Neural progenitor cell (in vitro differentiated cells): Measurements from ENCODE around the gene NAT14. TPM values are rescaled to one million over a fixed set of nuclear protein-coding genes. Genes with fewer than 3 reads are reported as not detected.

Source experiments
- DNase-seq: peaks from one replicate; pipeline ENCODE4 v3.0.0-alpha.2; 2016; ENCODE audit warnings: low spot score
- H2AFZ ChIP-seq: fragments of 200-600 bp; sonication (generic); replicated peaks from 2 replicates; pipeline ENCODE4 v1.6.1; 2016; ENCODE audit warnings: antibody characterized with exemption
- H3F3A ChIP-seq: fragments of 200-600 bp; sonication (generic); 2 replicates; pipeline ENCODE4 v1.6.1; 2016; ENCODE audit warnings: antibody characterized with exemption, low read depth
- H3K27ac ChIP-seq: fragments of 200-600 bp; sonication (generic); 2 replicates; pipeline ENCODE4 v1.5.1; 2016; ENCODE audit warnings: mild to moderate bottlenecking
- H3K27me3 ChIP-seq: fragments of 200-600 bp; sonication (generic); 2 replicates; pipeline ENCODE4 v1.6.1; 2016; ENCODE audit warnings: mild to moderate bottlenecking, moderate library complexity
- H3K36me3 ChIP-seq: fragments of 200-600 bp; sonication (generic); 2 replicates; pipeline ENCODE4 v1.5.1; 2016
- H3K4me1 ChIP-seq: fragments of 200-600 bp; sonication (generic); 2 replicates; pipeline ENCODE4 v1.6.1; 2016; ENCODE audit warnings: mixed run types
- H3K4me2 ChIP-seq: fragments of 200-600 bp; sonication (generic); 2 replicates; pipeline ENCODE4 v1.6.1; 2016
- H3K4me3 ChIP-seq: fragments of 200-600 bp; sonication (generic); 2 replicates; pipeline ENCODE4 v1.5.1; 2016
- H3K79me2 ChIP-seq: fragments of 200-600 bp; sonication (generic); 2 replicates; pipeline ENCODE4 v1.6.1; 2016; ENCODE audit warnings: low read depth
- H3K9ac ChIP-seq: fragments of 200-600 bp; sonication (generic); 2 replicates; pipeline ENCODE4 v1.6.1; 2016
- H3K9me3 ChIP-seq: fragments of 200-600 bp; sonication (generic); 2 replicates; pipeline ENCODE4 v1.5.1; 2016; ENCODE audit warnings: low read depth
- H4K20me1 ChIP-seq: fragments of 200-600 bp; sonication (generic); 2 replicates; pipeline ENCODE4 v1.6.1; 2016; ENCODE audit warnings: low read depth
- H3K27ac Mint-ChIP-seq: 3 replicates; pipeline ENCODE4 v1.8.0; 2021; ENCODE audit warnings: mixed read lengths
- H3K27me3 Mint-ChIP-seq: 2 replicates; pipeline ENCODE4 v1.8.0; 2022; ENCODE audit warnings: low read depth, mild to moderate bottlenecking, inconsistent platforms, moderate library complexity, mixed read lengths; ENCODE audit not compliant: insufficient read depth
- H3K36me3 Mint-ChIP-seq: 3 replicates; pipeline ENCODE4 v1.8.0; 2021; ENCODE audit warnings: mixed read lengths
- H3K4me1 Mint-ChIP-seq: 3 replicates; pipeline ENCODE4 v1.8.0; 2021; ENCODE audit warnings: mixed read lengths
- H3K4me3 Mint-ChIP-seq: 3 replicates; pipeline ENCODE4 v1.8.0; 2021; ENCODE audit warnings: mild to moderate bottlenecking, moderate library complexity, mixed read lengths
- H3K9me3 Mint-ChIP-seq: 3 replicates; pipeline ENCODE4 v1.8.0; 2020; ENCODE audit warnings: mixed read lengths
- EZH2 ChIP-seq: fragments of 200-600 bp; sonication (generic); IDR thresholded peaks from 2 replicates; pipeline ENCODE4 v1.6.1; 2017; ENCODE audit warnings: antibody characterized with exemption, mild to moderate bottlenecking, moderate library complexity
- EZH2phosphoT487 ChIP-seq: fragments of 200-600 bp; sonication (generic); IDR thresholded peaks from 2 replicates; pipeline ENCODE4 v1.6.1; 2017; ENCODE audit warnings: antibody characterized with exemption
- total RNA-seq: library from RNA; depleted of rRNA; stranded (reverse); fragments of >200 nt; gene quantifications from 2 replicates; pipeline ENCODE4 v1.2.3, GENCODE V29; 2015; ENCODE audit warnings: low replicate concordance
- TF ChIP-seq, protein P1 (sequence below): fragments of 200-600 bp; sonication (generic); IDR thresholded peaks from 2 replicates; pipeline ENCODE4 v1.5.1; 2017; ENCODE audit warnings: antibody characterized with exemption, mild to moderate bottlenecking

The NAT14 gene
- total RNA-seq, 1 donor from 2014 or later = 16.2 TPM

DNA sequence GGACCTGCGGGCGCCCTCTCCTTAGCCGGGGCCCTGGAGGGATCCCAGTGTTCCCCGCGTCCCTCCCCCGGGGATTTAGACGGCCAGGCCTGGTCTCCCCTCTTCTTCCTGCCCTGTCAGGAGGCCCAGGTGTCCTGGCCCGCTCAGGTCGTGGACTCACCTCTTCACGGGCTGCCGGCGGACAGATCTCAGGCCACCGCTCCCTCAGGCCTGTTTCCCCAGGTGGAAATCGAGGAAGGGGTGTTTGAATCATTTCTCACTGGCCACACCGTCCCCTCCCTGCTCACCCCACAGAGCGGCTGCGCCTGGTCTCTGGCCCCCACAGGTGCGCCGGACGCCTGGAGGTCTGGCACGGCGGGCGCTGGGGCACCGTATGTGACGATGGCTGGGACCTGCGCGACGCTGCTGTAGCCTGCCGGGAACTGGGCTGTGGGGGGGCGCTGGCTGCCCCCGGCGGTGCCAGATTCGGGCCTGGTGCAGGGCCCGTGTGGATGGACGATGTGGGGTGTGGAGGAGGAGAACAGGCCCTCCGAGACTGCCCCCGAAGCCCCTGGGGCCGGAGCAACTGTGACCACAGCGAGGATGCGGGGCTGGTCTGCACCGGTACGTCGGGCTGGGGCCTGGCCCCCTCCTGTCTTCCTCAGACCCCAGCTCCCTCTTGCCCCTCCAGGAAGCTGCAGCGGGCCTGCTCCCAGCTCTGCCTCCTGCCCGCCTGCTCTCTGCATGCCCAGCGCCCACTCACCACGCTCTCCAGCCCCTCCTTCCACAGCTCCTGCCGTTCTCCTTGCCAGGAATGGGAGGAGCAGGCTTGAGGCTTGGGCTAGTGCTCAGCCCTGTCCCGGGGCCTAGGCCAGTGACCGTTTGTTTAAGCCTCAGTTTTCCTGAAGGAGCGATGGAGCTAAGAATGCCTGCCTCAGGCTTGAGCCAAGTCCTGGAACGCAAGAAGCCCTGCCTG is 5.8 kb downstream of the NAT14 start:
- Histone ChIP-seq H3F3A (peaks cover 11% of the 10 kb centered on the region), H3K4me2 (no peak overlapping the region), H3K4me1 (peaks cover 31% of the 10 kb centered on the region), H3K4me3 (no peak overlapping the region), H3K9ac (no peak overlapping the region), H3K9me3 (no peaks in the 10 kb centered on the region), H3K36me3 (no peaks in the 10 kb centered on the region), H4K20me1 (peaks cover 22% of the 10 kb centered on the region), H3K27me3 (no peaks in the 10 kb centered on the region), H3K79me2 (peaks cover 7% of the 10 kb centered on the region), H3K27ac (no peak overlapping the region), H2AFZ (no peak overlapping the region)
- no peak for DNase-seq
- no peak overlapping the region for H3K4me3 Mint-ChIP-seq
- peak overlapping the region; percentile 89 for H3K27ac Mint-ChIP-seq
- TF ChIP-seq, protein P1, sequence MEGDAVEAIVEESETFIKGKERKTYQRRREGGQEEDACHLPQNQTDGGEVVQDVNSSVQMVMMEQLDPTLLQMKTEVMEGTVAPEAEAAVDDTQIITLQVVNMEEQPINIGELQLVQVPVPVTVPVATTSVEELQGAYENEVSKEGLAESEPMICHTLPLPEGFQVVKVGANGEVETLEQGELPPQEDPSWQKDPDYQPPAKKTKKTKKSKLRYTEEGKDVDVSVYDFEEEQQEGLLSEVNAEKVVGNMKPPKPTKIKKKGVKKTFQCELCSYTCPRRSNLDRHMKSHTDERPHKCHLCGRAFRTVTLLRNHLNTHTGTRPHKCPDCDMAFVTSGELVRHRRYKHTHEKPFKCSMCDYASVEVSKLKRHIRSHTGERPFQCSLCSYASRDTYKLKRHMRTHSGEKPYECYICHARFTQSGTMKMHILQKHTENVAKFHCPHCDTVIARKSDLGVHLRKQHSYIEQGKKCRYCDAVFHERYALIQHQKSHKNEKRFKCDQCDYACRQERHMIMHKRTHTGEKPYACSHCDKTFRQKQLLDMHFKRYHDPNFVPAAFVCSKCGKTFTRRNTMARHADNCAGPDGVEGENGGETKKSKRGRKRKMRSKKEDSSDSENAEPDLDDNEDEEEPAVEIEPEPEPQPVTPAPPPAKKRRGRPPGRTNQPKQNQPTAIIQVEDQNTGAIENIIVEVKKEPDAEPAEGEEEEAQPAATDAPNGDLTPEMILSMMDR = no peak
- TF ChIP-seq EZH2phosphoT487 (no peak), EZH2 (no peak)
- no peaks in the 10 kb centered on the region for H3K9me3 Mint-ChIP-seq
- no peaks in the 10 kb centered on the region for H3K36me3 Mint-ChIP-seq
- H3K27me3 Mint-ChIP-seq = peaks cover 7% of the 10 kb centered on the region
- peaks cover 34% of the 10 kb centered on the region for H3K4me1 Mint-ChIP-seq

DNA sequence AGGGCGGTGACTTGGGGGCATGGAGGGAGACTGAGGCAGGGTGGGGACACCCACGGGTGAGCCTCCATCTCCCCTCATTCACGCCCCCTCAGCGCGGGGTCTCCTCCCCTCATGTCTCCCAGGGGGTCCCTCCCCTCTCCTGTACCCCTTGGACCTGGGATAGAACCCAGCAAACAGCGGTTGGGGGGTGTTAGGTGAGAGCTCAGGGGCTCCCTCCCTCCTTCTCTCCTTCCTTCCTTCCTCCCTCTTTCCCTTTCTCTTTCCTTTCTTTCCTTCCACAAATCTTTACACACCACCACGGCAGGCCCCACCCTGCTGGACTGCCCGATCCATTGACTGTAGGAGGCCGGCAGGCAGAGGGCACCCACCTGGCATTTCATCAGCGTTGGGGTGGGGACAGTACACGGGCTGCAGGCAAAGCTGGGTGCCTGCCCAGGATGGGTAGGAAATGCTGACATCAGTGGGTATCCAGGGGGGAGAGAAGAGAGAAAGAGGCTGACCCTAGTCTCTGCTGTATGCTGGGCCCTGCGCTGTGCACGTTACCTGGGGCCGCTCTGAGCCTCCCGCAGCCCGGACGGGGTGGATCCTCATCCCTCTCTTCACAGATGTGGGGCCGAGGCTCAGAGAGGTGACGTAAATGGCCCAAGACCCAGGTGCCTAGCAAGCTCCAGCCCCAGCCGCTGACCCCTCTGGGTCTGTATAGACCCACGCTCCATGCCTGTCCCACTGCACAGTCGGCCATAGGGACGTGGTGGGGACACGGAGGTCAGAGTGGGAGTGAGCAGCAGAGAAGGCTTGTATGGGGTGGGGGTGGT is 6.8 kb downstream of the NAT14 start:
- no peak overlapping the region for H3K4me3 Mint-ChIP-seq
- Histone ChIP-seq H3K9ac (no peak overlapping the region), H3K4me1 (peaks cover 21% of the 10 kb centered on the region), H3K4me3 (no peak overlapping the region), H3K4me2 (no peak overlapping the region), H2AFZ (no peak overlapping the region), H4K20me1 (peaks cover 13% of the 10 kb centered on the region), H3K9me3 (no peaks in the 10 kb centered on the region), H3K36me3 (no peaks in the 10 kb centered on the region), H3K27me3 (no peaks in the 10 kb centered on the region), H3K79me2 (no peaks in the 10 kb centered on the region), H3F3A (peaks cover 7% of the 10 kb centered on the region), H3K27ac (no peak overlapping the region)
- no peak for DNase-seq
- H3K36me3 Mint-ChIP-seq = no peaks in the 10 kb centered on the region
- TF ChIP-seq, protein P1 = no peak
- no peak for TF ChIP-seq EZH2
- no peak for TF ChIP-seq EZH2phosphoT487
- no peaks in the 10 kb centered on the region for H3K9me3 Mint-ChIP-seq
- peaks cover 32% of the 10 kb centered on the region for H3K4me1 Mint-ChIP-seq
- peaks cover 6% of the 10 kb centered on the region for H3K27me3 Mint-ChIP-seq
- peak overlapping the region; percentile 38 for H3K27ac Mint-ChIP-seq

DNA sequence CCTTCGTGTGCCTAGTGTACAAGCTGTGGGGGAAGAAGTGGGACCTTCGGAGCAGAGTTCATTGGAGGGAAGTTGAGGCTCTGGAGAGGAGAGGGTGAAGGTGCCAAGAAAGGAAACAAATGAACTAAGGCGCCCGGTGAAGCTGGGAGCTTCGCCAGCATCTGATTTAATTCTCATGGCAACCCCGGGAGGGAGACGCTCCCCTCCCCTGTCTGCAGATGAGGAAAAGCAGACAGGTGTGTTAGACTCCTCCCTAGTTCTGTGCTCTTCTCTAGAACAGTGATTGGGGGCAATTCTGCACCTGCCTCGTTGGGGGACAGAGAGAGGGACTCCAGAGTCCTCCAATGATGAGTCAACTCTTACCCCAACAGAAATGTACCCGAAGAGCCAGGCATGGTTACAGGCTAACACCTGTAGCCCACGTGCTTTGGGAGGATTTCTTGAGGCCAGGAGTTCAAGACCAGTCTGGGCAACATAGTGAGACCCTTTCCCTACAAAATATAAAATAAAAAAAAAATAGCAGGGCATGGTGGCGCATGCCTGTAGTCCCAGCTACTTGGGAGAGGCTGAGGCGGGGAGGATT is 7.5 kb downstream of the NAT14 start:
- Histone ChIP-seq H3K27ac (no peak overlapping the region), H3K9ac (no peak overlapping the region), H3K4me2 (no peak overlapping the region), H3F3A (peaks cover 5% of the 10 kb centered on the region), H3K9me3 (no peaks in the 10 kb centered on the region), H3K4me1 (peaks cover 17% of the 10 kb centered on the region), H2AFZ (no peak overlapping the region), H3K79me2 (no peaks in the 10 kb centered on the region), H4K20me1 (peaks cover 6% of the 10 kb centered on the region), H3K36me3 (no peaks in the 10 kb centered on the region), H3K4me3 (no peak overlapping the region), H3K27me3 (no peaks in the 10 kb centered on the region)
- TF ChIP-seq, protein P1 = no peak
- TF ChIP-seq EZH2phosphoT487 (no peak), EZH2 (no peak)
- H3K27ac Mint-ChIP-seq = peak overlapping the region; percentile 38
- no peak overlapping the region for H3K4me3 Mint-ChIP-seq
- H3K4me1 Mint-ChIP-seq = peaks cover 25% of the 10 kb centered on the region
- H3K36me3 Mint-ChIP-seq = no peaks in the 10 kb centered on the region
- peaks cover 6% of the 10 kb centered on the region for H3K27me3 Mint-ChIP-seq
- no peaks in the 10 kb centered on the region for H3K9me3 Mint-ChIP-seq
- DNase-seq = no peak
